PFSK-1 (cell line): Measurements from ENCODE around the gene SDHB.

ENCODE experiments used
- FOXP2 ChIP-seq: optimal IDR thresholded peaks from 2 replicates; pipeline ENCODE3; 2011; ENCODE audit warnings: borderline replicate concordance, control low read depth, inconsistent platforms; ENCODE audit not compliant: insufficient read depth; ENCODE audit errors: extremely low read length, extremely low read depth
- POLR2AphosphoS5 ChIP-seq: IDR thresholded peaks from 2 replicates; pipeline ENCODE4 v1.6.1; 2012; ENCODE audit warnings: low read depth, mild to moderate bottlenecking, control low read depth, low read length, moderate library complexity
- SIN3A ChIP-seq: IDR thresholded peaks from 2 replicates; pipeline ENCODE4 v1.6.1; 2012; ENCODE audit warnings: mild to moderate bottlenecking, low read length, moderate library complexity, borderline replicate concordance; ENCODE audit not compliant: insufficient read depth
- TAF1 ChIP-seq: IDR thresholded peaks from 2 replicates; pipeline ENCODE4 v1.6.1; 2012; ENCODE audit warnings: low read length, control low read depth, borderline replicate concordance; ENCODE audit not compliant: insufficient read depth
- TF ChIP-seq, protein P1 (sequence below), 2 experiments: IDR thresholded peaks; 2 replicates each; pipeline versions ENCODE4 v1.6.1 to v1.8.0; 2011 to 2012; ENCODE audit warnings: low read depth in 2 of 2, low read length in 2 of 2, control low read depth in 1 of 2, inconsistent platforms in 1 of 2, mild to moderate bottlenecking in 1 of 2, moderate library complexity in 1 of 2; ENCODE audit not compliant: insufficient read depth in 1 of 2

SDHB gene

GRCh38 chr1:16986962-16987361, 66.9 kb downstream of the SDHB start:
- TF ChIP-seq POLR2AphosphoS5 (no peak), TAF1 (no peak), FOXP2 (no peak), SIN3A (no peak)
- TF ChIP-seq, protein P1, sequence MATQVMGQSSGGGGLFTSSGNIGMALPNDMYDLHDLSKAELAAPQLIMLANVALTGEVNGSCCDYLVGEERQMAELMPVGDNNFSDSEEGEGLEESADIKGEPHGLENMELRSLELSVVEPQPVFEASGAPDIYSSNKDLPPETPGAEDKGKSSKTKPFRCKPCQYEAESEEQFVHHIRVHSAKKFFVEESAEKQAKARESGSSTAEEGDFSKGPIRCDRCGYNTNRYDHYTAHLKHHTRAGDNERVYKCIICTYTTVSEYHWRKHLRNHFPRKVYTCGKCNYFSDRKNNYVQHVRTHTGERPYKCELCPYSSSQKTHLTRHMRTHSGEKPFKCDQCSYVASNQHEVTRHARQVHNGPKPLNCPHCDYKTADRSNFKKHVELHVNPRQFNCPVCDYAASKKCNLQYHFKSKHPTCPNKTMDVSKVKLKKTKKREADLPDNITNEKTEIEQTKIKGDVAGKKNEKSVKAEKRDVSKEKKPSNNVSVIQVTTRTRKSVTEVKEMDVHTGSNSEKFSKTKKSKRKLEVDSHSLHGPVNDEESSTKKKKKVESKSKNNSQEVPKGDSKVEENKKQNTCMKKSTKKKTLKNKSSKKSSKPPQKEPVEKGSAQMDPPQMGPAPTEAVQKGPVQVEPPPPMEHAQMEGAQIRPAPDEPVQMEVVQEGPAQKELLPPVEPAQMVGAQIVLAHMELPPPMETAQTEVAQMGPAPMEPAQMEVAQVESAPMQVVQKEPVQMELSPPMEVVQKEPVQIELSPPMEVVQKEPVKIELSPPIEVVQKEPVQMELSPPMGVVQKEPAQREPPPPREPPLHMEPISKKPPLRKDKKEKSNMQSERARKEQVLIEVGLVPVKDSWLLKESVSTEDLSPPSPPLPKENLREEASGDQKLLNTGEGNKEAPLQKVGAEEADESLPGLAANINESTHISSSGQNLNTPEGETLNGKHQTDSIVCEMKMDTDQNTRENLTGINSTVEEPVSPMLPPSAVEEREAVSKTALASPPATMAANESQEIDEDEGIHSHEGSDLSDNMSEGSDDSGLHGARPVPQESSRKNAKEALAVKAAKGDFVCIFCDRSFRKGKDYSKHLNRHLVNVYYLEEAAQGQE (IDR thresholded peaks at IDR 0.05; ENCODE audit: insufficient read depth in 1 of 2, low read depth in 2 of 2, low read length in 2 of 2): no peak

DNA sequence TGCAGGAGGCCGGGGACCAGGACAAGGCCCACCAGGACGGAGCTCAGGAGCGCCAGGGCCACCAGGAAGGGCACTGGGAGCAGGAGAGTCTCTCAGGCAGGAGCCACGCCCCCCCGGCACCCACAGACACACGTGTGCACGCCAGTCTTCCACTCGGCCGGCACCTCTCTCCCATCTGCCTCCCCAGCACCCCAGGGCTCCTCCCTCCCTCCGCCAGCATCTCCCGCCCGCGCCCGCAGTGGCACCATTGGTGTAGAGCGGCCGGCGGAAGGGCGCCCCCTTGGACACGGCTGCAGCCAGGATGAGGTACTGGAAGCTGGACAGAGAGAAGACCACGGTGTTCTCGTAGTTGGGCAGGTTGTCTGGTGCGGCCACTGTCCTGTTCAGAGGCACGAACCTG, 67.3 kb downstream of the SDHB start:
- TF ChIP-seq SIN3A: no peak
- TF ChIP-seq, protein P1 (IDR thresholded peaks at IDR 0.05; ENCODE audit: insufficient read depth in 1 of 2, low read depth in 2 of 2, low read length in 2 of 2): no peak
- TF ChIP-seq FOXP2: no peak
- TF ChIP-seq POLR2AphosphoS5: no peak
- TF ChIP-seq TAF1: no peak

- TF ChIP-seq POLR2AphosphoS5 (no peak), TAF1 (no peak), FOXP2 (no peak), SIN3A (no peak)
- TF ChIP-seq, protein P1 (IDR thresholded peaks at IDR 0.05; ENCODE audit: insufficient read depth in 1 of 2, low read depth in 2 of 2, low read length in 2 of 2): no peak
Measured at GRCh38 chr1:16986113-16986512, 67.7 kb downstream of the SDHB start.

- TF ChIP-seq FOXP2 (no peak), TAF1 (no peak), SIN3A (no peak), POLR2AphosphoS5 (no peak)
- TF ChIP-seq, protein P1 (IDR thresholded peaks at IDR 0.05; ENCODE audit: insufficient read depth in 1 of 2, low read depth in 2 of 2, low read length in 2 of 2): no peak
Measured at GRCh38 chr1:16984717-16985116, 69.1 kb downstream of the SDHB start.

DNA sequence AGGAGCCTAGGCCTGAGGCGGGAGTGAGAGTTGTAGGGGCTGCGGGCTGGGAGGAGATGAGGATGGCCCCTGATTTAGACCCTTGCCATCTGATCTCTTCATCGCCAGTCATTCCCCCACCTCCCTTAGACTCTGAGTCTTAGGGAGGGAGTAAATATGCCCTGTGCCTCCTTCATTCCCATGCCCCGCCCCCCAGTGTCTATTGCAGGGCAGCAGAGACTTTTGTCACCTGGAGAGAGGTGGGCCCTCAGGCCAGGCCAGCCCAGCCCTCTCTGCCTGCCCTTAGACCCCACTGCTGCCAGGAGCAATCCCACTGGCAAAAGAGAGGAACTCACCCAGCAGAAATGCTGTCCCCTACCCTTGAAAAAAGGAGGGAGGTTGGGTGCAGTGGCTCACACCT, 70.2 kb downstream of the SDHB start:
- no peak for TF ChIP-seq TAF1
- TF ChIP-seq FOXP2: no peak
- no peak for TF ChIP-seq SIN3A
- TF ChIP-seq, protein P1 (IDR thresholded peaks at IDR 0.05; ENCODE audit: insufficient read depth in 1 of 2, low read depth in 2 of 2, low read length in 2 of 2): no peak
- TF ChIP-seq POLR2AphosphoS5: no peak
